Stimulated activated CD4-positive, alpha-beta T cell treated with anti-CD3 and anti-CD28 coated beads, Interleukin-4, amount 100 ng/mL, for 48 hours (primary cell): ENCODE measurements around the gene GAA.

Source experiments
- DNase-seq, 2 donors: peaks; one replicate each; pipeline ENCODE4 v3.0.0-alpha.2; 2020; ENCODE audit warnings: low read depth in 2 of 2

The GAA gene

DNA sequence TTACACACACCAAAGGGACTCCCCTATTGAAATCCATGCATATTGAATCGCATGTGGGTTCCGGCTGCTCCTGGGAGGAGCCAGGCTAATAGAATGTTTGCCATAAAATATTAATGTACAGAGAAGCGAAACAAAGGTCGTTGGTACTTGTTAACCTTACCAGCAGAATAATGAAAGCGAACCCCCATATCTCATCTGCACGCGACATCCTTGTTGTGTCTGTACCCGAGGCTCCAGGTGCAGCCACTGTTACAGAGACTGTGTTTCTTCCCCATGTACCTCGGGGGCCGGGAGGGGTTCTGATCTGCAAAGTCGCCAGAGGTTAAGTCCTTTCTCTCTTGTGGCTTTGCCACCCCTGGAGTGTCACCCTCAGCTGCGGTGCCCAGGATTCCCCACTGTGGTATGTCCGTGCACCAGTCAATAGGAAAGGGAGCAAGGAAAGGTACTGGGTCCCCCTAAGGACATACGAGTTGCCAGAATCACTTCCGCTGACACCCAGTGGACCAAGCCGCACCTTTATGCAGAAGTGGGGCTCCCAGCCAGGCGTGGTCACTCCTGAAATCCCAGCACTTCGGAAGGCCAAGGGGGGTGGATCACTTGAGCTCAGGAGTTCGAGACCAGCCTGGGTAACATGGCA lies 2.2 kb downstream of the GAA start:
- no peak for DNase-seq

DNA sequence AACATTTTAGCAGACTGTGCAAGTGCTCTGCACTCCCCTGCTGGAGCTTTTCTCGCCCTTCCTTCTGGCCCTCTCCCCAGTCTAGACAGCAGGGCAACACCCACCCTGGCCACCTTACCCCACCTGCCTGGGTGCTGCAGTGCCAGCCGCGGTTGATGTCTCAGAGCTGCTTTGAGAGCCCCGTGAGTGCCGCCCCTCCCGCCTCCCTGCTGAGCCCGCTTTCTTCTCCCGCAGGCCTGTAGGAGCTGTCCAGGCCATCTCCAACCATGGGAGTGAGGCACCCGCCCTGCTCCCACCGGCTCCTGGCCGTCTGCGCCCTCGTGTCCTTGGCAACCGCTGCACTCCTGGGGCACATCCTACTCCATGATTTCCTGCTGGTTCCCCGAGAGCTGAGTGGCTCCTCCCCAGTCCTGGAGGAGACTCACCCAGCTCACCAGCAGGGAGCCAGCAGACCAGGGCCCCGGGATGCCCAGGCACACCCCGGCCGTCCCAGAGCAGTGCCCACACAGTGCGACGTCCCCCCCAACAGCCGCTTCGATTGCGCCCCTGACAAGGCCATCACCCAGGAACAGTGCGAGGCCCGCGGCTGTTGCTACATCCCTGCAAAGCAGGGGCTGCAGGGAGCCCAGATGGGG lies 3.1 kb downstream of the GAA start:
- no peak for DNase-seq

- no peak for DNase-seq
Observed at GRCh38 chr17:80104956-80105375, 3.6 kb downstream of the GAA start.

DNA sequence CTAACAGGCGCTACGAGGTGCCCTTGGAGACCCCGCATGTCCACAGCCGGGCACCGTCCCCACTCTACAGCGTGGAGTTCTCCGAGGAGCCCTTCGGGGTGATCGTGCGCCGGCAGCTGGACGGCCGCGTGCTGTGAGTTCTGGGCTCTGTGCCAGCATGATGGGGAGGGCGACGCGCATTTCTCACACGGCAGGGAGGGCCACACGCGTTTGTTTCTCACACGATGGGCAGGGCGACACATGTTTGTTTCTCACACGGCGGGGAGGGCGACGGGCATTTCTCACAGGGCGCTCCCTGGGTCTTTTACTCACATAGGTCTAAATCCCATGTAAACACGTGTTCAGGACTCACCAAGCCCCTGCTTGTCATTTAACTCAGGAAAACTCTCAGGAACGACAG lies 4.4 kb downstream of the GAA start:
- DNase-seq = no peak

DNA sequence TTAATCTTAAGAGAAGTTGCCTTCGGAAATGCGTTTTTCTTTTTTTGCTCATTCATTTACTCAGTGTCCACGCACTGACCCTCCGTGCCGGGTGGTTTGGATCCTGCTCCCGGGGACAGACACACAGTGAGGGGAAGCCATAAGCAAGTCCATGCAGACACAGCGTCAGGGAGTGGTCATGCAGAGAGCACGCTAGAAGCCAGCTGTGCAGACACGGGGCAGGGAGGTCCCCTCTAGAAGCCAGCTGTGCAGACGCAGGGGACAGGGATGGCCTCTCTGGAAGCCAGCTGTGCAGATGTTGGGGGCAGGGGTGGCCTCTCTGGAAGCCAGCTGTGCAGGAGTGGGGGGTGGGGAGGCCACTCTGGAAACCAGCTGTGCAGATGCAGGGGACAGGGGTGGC lies 4.8 kb downstream of the GAA start:
- DNase-seq = no peak

- no peak for DNase-seq
Observed at GRCh38 chr17:80106751-80107150, 5.4 kb downstream of the GAA start.

GRCh38 chr17:80107231-80108021 lies 6.0 kb downstream of the GAA start:
- no peak for DNase-seq

DNA sequence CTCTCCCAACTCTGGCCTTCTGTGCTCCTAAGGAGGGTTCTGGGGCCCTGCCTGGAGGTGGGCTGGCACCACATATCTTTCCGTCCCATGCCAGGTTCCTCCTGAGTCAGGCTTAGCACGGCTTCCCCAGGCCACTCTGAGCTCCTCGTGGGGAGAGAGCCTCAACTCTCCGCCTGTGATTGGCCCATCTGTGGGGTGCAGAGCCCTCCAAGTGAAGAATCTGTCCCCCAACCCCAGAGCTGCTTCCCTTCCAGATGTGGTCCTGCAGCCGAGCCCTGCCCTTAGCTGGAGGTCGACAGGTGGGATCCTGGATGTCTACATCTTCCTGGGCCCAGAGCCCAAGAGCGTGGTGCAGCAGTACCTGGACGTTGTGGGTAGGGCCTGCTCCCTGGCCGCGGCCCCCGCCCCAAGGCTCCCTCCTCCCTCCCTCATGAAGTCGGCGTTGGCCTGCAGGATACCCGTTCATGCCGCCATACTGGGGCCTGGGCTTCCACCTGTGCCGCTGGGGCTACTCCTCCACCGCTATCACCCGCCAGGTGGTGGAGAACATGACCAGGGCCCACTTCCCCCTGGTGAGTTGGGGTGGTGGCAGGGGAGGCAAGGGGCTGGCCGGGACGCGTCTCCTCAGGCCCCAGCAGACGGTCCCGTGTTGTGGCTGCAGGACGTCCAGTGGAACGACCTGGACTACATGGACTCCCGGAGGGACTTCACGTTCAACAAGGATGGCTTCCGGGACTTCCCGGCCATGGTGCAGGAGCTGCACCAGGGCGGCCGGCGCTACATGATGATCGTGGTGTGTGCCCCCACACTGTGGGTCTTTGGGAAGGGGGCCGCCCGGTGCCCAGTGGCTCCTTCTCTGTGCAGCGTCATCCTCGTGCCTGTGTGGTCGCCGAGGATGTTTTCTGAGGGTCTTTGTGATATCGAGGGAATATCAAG lies 6.9 kb downstream of the GAA start:
- no peak for DNase-seq

DNA sequence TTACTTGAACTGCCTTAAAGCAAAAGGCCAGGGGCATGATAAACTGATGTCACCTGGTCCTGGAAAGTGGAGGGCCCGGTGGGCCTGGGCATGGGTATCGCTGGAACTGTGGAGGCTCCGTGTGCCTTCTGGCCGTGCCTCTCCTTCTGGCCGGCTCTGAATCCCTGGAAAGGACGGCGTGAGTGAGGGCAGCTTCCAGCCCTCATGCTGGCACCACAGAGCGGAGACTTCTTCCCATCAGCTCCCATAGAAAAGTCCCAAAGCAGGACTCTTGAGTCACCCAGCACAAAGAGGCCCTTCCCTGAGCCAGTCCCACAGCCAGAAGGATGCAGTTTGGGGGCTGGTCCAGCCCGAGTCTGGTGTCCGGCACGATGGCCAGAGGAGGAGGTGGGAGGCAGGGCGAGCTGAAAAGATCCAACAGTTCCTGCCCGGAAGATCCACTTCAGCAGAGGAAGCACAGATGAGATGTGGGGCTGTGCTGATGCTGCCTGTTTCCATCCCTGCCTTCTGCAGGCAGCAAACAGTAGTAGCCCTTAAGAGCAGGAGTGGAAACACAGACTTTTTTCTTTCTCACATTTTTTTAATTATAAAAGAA lies 7.8 kb downstream of the GAA start:
- no peak for DNase-seq

DNA sequence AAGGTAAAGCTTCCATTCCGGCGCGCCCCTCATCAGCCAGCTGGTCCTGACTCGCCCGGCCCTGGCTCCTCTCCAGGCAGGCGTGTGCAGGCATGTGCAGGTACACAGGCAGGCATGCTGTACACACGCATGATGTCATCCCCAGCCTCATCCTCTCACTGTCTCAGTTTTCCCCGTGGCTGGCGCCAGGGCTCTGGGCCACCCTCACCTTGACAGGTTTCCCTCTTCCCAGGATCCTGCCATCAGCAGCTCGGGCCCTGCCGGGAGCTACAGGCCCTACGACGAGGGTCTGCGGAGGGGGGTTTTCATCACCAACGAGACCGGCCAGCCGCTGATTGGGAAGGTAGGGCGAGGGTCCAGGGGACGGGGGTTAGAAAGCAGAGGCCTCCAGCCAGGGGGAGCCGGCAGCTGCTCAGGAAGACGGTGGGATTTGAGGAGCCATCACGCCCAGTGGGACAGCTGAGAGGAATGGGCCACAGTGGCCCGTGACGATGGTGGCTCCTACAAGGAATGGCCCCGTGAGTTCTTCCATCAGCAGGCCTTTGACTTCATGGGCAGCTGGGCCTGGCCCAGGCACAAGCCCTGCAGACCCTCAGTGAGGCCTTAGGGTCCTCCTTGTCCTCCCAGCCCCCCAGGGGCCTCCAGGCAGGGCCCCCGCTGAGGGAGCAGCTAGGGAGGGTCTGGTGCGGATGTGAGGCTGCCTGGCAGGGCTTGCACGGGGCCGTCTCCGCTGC lies 8.5 kb downstream of the GAA start:
- DNase-seq = no peak

- DNase-seq = no peak
Observed at GRCh38 chr17:80110447-80110812, 9.0 kb downstream of the GAA start.

GRCh38 chr17:80110927-80111701 lies 9.7 kb downstream of the GAA start:
- no peak for DNase-seq

DNA sequence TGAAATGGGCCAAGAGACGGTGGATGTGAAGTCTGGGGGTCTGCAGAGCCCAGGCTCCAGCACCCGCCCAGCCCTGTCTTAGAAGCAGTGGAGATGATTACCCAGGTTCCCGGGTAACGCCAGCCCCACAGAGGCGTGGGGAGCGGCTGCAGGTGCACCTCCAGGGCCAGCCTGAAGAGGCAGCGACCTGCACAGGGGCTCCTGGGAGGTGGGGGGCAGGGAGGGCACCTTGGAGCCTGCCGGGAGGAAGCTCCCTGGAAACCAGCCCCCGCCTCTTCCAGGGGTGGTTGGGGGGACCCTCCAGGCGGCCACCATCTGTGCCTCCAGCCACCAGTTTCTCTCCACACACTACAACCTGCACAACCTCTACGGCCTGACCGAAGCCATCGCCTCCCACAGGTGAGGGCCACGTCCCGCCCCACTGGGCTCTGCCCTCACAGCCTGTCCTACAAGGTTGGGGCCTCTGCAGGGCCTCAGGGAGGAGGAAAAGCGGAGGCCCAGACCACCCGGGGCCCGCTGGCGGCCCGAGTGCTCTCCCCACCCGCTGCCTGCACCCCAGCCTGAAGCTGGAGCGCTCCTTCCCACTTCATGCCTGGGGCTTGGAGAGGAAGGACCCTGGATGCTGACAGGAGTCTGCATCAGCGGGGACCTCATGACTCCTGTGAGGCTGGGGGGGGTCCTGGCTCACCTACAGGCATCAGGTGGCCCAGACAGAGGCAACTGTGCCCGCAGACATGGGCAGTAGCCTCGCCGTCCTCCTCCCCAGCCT lies 10.5 kb downstream of the GAA start:
- DNase-seq = no peak

- no peak for DNase-seq
Observed at GRCh38 chr17:80112471-80113032, 11.2 kb downstream of the GAA start.

DNA sequence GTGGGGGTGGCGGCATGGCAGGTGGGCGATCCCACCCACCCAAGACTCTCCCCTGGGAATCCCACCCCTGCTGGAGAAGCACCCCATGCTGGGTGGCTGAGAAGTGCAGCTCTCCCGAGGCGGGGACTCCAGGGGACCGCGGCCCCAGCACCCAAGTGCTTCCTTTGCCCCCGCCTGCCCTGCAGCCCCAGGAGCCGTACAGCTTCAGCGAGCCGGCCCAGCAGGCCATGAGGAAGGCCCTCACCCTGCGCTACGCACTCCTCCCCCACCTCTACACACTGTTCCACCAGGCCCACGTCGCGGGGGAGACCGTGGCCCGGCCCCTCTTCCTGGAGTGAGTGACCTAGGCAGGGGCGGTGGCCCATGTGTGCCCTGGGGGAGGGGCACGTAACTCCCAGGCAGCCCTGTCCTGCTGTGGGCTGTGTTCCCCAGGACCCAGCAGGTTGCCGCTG lies 11.7 kb downstream of the GAA start:
- no peak for DNase-seq

DNA sequence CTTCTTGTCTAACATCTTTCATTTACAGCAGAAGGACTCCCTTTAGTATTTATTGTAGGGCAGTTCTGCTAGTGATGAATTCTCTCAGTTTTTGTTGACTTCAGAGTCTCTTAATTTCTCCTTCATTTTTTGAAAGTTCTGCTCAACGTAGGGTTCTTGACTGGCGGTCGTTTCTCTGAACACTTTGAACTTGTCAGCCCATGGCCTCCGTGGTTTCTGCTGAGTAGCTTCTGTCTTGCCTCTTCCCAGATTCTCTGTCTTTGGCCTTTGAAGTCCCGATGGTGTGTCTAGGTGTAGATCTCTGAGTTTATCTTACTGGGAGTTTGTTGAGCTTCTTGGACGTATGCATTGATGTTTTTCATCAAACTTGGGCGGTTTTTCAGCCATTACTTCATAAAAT lies 13.4 kb downstream of the GAA start:
- DNase-seq = no peak

DNA sequence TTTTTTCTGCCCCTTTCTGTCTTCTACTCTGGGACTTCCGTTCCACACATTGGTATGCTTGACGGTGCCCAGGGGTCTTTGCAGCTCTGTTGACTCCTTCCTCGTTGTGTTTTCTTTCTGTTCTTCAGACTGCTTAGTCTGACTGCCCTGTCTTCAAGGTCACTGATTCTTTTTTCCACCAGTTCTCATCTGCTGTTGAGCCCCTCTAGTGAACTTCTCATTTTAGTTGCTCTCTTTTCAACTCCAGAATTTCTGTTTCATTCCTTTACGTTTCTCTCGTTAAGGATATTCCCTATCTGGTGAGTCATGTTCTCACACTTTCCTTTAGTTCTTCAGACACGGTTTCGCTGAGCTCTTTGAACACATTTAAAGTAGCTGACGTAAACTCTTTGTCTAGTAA lies 13.8 kb downstream of the GAA start:
- no peak for DNase-seq

- DNase-seq = no peak
Observed at GRCh38 chr17:80116276-80116920, 15.0 kb downstream of the GAA start.
